HG02981 (cell line): ENCODE results near the gene ZNF500.

Source experiments
- ATAC-seq: cut with Tn5 transposase; IDR thresholded peaks from one replicate; pipeline ENCODE4 v1.9.1; 2021; ENCODE audit warnings: mild to moderate bottlenecking, moderate library complexity; ENCODE audit not compliant: unreplicated experiment

ZNF500 gene

DNA sequence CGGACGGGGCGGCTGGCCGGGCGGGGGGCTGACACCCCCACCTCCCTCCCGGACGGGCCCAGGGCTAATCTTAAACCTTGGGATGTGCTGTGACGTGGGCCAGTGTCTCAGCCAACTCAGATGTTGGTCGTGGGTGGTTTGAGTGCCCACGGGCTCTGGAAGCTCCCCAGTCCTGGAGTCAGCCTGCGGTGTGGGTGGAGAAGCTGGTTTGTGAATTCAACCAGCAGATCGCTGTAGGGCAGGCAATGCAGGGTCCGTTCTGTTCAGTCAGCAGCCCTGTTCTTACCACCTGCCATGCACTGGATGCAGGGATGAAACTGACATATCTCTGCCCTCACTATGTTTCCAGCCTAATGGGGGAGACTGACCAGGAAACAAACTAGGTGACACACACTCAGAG, 8.0 kb upstream of the ZNF500 start:
- ATAC-seq: no peak

DNA sequence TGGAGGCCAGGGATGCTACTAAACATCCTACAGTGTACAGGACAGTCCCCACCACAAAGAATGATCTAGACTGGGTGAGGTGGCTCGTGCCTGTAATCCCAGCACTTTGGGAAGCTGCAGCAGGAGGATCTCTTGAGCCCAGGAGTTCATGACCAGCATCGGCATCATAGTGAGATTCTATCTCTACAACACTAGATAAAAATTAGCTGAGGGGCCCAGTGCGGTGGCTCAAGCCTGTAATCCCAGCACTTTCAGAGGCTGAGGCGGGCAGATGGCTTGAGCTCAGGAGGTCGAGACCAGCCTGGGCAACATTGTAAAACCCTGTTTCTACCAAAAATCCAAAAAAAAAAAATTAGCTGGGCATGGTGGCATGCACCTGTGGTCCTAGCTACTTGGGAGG, 5.4 kb upstream of the ZNF500 start:
- no peak for ATAC-seq

DNA sequence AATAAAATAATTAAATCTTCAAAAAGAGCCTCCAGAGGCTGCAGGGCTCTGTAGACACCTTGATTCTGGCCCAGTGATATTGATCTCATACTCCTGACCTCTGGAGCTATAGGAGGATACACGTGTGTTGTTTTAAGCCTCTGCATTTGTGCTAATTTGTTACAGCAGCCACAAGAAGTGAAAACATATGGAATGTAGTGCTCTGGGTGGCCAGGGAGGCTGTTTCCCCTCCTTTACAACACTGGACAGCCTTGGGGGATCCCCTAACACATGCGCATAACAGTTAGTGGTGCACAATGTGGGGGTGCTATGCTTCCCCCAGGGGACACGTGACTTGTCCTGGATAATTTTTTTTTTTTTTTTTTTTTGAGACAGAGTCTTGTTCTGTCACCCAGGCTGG, 4.7 kb upstream of the ZNF500 start:
- ATAC-seq: no peak

DNA sequence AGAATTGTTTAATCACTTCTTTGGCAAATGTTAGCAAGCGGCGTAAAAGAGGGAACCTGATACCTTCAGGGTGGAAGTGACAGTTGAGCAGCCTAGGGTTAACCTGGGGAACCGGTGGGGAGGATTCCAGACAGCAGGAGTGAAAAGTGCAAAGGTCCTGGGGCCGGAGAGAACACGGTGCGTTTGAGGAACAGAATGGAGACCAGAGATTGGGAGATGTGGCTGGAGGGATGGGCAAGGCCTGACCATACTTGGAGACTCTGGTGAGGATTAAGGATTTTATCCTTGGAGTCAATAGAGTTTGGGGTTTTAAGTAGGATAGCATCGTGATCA, 2.3 kb upstream of the ZNF500 start:
- no peak for ATAC-seq

DNA sequence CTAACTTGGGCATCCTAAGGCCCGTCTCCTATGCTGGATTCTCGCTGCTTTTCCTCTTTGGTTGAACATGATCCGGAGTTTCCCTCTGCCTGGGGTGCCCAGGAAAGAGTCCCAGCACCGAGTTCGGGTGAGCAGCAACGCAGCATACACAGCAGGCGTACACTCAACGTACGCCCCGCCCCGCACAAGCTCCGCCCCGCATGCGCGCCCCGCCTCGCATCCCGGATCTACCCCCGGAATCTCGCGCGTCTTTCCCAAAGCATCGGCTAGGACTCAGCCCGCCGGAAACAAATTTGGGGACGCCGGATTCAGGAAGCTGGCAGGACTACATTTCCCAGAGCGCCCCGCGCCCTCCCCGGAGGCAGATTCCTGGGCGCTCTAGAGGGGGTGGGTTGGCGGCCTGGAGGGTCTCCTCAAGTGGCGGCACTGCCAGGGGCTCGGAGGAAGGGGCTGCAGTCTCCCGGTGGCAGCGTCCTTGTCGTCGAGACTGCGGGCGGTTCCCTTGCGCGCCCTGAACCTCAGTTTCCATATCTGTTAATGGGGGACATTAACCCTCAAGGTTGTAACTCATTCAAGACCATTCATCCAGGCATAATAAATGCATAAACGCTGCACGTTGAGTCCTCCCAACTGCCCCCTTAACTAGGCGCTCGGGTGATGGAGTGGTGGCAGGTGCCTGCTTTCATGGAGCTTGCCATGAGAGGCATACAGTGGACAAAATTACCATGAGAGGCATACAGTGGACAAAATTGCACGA, 1.8 kb upstream of the ZNF500 start:
- ATAC-seq: peak; percentile 71

DNA sequence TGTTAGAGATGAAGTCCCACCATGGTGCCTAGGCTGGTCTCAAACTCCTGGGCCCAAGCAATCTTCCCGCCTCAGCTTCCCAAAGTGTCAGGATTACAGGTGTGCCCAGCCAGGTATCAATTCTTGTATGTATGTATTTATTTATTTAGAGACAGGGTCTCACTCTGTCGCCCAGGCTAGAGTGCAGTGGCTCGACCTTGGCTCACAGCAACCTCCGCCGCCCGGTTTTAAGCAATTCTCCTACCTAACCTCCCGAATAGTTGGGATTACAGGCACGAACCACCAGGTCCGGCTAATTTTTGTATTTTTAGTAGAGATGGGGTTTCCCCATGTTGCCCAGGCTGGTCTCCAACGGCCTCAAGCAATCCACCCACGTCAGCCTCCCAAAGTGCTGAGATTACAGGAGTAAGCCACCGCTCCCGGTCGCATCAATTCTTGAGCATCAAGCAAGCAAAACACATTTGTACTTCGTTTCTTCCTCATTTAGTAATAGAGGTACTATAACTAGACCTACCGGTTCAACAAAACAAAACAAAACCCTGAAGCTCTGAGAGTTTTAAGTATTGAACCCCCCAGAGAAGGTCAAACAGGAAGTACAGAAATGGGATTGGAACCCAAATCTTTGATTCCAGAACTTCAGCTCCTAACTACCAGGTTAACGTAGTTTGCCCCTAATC, 1.0 kb upstream of the ZNF500 start:
- no peak for ATAC-seq

DNA sequence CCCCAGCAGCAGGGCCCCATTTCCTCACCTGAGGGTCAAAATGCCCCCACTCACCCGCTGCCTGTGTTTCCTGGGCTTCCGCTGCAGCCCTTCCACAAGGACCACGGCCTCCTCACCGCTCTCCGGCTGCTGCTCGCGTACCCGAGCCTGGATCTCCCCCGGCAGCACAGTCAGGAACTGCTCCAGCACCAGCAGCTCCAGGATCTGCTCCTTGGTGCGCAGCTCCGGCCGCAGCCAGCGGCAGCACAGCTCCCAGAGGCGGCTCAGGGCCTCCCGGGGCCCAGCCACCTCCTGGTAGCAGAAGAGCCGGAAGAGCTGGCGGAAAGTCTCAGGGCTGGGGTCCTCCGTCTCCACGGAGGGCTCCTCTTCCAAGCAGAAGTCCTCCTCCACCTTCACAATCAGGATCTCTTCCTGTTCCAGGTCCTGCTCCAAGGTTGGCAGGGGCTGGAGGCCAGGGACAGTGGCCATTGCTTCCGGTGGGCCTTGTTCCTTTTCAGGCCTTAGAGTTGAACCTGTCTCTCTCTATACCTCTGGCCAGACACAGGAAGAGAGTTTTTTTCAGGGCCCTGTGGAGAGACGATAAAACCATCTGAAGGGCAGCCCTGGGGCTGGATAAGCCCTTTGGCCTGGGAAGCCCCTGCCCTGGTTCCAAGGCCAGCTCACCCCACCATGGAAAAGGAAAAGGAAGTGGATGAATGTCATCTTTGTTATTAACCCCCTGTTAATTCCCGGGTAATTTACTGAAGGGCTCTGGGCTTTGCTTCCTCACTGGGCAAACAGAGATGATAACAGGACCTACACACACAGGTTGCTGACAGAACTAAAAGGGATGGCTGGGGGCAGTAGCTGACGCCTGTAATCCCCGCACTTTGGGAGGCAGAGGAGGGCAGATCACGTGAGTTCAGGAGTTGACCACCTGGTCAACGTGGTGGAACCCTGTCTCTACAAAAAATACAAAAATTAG, 1.2 kb downstream of the ZNF500 start:
- ATAC-seq: no peak

DNA sequence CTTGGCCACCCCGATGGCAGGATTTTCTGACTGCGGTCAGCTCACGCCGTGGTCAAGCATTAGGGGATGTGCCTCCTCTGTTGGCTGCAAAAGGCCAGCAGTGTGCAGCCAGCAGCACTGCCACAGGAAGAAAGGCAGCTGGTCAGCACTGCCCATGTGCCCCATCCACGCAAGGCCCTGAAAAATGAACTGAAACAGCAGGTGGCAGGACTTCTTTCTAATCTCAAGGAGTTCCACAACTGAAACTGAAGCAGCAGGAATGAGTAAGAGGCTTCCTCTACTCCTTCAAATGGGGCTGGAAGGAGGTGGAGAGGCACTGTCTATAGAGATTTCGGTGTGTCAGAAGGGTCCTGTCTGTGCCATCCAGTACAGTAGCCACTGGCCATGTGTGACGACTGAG, 3.2 kb downstream of the ZNF500 start:
- ATAC-seq: no peak

DNA sequence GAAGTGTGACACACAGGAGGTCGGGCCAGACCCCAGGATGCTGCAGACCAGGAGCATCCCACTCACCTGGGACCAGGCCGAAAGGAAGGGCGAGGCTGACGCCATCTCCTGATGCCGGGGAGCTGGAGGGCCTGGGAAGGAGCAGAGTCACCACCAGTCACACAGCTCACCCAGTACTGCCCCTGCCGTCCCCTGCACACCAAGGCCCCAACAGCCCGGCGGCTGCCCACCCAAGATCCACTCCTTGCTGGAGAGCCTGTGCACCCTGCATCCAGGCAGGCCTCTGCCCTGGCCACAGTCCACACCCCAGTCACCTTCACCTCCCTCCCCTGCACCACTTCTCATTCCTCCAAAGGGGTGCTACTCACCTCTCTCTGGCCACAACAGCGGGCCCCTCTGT, 4.8 kb downstream of the ZNF500 start:
- ATAC-seq: no peak

DNA sequence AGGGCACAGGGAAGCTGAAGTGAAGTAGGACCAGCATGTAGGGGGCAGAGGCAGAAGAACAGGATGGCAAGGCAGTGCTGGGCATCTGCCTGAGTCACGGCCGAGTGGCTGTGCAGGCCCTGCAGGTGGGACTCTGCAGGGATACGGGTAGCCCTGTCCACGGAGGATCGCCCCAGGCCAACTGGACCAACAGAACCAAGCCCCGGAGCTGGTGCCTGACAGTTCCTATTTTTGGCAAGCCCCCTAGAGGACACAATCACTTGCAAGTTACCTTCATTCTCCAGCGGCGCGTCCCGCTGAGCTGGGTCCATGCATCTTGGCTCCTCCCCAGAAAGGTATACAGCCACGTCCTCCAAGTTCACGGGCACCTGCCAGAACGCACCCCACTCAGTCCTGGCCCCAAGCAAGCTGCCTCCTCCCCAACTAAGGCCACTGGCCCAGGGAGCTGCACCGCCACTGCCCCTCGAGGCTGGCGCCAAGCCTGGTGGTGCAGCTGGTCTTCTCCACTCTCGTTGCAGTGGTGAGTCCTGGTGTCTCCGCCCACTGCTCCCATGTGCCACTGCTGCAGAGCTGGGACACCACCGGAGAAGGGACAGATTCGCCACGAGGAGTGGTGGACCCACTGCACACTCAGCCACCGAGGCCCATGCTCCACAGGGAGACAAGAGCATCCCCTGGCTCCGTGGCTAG, 6.6 kb downstream of the ZNF500 start:
- ATAC-seq: no peak

DNA sequence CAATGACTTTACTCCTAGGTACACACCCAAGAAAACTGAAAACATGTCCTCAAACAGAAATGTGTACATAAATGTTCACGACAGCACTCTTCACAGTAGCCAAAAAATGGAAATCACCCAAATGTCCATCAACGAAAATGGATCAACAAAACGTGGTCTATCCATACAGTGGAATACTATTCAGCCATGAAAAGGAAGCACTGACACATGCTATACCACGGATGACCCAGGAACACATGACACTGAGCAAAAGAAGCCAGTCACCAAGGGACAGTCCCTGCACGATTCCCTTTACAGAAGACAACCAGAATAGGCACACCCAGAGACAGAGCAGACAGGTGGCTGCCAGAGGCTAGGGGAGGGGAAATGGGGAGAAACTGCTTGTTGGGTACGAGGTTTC, 11.3 kb downstream of the ZNF500 start:
- no peak for ATAC-seq

DNA sequence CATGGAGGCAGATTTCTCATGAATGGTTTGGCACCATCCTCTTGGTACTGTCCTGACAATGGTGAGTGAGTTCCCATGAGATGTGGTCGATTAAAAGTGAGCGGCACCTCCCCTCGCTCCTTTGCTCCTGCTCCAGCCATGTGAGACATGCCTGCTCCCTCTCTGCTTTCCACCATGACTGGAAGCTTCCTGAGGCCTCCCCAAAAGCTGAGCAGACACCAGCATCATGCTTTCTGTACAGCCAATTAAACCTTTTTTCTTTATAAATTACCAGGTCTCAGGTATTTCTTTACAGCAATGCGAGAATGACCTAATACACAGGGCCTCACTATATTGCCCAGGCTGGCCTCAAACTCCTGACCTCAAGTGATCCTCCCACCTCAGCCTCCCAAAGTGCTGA, 12.1 kb downstream of the ZNF500 start:
- ATAC-seq: no peak

DNA sequence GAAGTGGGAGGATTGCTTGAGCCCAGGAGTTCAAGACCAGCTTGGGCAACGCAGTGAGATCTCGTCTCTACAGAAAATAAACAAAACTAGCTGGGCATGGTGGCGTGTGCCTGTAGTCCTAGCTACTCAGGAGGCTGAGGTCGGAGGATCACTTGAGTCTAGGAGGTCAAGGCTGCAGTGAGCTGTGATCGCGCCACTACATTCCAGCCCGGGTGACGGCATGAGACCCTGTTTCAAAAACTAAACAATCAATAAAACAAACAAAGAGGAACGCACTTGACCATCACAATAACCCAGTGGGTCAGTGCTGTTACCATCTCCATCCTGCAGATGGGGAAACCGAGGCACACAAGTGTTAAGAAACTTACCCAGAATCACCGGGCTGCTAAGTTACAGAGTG, 13.7 kb downstream of the ZNF500 start:
- no peak for ATAC-seq

DNA sequence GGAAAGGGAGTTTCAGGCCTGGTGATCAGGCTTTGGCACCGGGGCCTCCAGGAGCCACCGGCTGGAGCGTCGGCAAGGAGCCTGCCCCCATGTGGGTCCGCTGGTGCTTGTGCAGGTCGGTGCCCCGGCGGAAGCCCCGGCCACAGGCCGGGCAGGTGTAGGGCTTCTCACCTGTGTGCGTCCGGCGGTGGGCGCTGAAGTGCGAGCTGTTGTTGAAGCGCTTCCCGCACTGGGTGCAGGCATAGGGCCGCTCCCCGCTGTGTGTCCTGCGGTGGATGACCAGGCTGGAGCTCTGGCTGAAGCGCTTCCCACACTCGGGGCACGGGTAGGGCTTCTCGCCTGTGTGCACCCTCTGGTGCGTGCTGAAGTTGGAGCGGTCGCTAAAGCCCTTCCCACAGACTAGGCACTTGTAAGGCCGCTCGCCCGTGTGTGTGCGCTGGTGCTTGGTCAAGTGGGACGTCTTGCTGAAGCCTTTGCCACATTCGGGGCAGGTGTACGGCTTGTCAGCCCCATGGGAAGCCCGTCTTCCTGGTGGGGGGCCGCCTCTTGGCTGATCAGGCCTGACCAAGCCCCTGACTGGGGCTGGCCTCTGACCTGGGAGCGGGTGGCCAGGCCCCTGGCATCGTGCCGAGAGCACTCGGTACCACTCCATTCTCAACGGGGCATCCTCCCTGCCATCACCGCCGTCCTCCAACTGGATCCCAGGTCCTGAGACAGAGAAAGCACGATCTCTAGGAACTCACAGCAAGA, 14.4 kb downstream of the ZNF500 start:
- ATAC-seq: no peak

DNA sequence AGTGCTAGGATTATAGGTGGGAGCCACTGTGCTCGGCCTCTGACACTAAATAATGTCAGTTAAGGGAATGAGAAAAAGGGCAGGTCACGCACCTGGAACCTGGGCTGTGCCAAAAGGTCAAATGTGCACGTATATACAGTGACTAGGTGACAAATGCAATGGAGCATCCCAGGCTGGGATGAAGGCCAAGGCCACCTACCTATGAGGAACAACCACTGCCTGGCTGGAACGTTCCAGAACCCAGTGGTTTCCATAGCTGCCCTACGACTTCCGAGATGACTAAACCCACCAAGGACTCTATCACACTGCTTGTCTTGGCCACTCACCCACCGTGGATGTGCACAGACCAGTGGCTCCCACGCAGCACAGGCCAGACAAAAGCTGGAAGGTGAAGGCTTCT, 16.1 kb downstream of the ZNF500 start:
- ATAC-seq: no peak

DNA sequence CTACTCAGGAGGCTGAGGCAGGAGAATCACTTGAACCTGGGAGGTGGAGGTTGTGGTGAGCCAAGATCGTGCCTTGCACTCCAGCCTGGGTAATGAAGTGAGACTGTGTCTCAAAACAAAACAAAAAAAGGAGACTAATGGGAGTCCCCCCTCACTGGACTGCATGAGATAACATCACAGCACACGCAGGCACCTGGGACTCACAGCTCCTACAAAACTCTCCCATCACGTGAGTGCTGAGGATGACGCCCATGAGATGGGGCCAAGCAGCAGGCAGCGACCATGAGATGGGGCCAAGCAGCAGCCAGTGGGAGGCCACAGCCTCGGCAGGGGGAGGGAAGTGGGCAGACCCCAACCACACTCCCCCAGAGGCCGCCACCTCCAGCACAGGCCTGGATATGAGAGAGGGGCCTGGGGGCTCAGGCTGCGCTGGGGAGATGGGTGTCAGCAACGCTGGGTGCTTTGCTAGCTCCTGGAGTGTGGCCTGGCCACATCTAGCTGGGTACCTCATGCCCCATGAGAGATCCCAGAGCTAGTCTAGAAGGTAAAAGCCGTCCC, 17.2 kb downstream of the ZNF500 start:
- ATAC-seq: no peak

DNA sequence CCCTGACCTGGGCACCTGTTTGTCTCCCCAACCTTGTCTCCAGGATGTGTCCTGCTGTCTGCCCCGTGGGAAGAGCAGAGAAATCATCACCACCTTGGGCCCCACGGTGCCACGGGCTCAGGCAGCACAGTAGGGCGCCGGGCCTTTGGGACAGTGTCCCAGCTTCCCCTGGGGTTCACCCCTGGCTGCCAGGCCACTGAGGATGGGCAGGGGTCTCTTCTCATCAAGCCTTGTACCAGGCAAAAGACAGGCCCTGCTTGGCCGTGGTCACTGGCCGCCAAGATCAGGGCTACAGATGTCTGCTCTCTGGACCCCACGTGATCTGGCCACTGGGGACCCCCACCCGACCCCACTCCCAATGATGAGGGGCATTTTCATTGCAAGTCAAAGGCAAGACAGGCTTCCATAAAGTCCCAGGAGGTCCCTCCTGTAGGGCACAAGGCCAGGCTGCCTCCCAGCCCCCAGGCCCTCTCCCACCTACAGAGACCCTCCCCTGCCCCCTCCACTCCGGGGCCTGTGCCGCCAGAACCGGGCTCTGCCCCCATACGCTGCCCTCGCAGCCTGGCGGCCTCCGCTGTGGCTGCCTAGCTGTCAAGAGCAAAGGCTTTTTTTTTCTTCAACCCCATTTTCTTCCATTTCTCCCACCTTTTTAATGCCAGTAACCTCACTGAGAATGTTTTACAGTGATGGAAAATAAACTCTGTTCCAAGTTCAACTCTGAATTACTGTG, 18.1 kb downstream of the ZNF500 start:
- ATAC-seq: no peak

DNA sequence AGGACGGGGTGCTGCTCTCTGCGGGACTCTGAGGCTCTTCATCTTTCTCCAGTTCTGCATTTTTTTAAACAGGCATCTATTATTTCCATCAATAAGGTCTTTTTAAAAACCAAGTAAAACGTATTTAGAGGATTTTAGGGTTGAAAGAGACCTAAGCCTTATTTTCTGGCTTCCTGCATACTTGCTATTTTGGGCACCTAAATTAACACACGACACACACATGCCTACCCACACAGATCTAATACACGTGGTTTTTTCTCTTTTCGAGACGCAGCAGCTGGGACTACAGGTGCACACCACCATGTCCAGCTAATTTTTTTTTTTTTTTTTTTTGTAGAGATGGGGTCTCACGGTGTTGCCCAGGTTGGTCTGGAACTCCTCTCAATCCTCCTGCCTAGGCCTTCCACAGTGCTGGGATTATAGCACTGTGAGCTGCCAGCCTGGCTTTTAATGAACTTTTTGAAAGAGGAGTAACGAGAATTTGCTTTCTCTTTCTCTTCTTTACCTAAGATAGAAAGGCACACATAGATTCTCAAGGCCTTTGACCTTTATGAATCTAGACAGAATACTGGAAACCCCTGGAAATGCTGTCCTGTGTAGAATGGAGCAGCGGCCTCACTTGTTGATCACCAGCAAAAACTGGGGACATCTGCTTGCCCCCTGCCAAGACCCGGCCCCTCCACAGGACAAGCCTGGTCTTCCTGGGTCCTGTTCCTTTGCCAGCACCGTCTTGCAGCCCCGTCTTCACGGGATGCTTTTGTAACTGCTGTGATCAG, 18.9 kb downstream of the ZNF500 start:
- no peak for ATAC-seq
